ENCODE measurements around the gene MGAT4B.
"Not testable (repeated sequence)": the region's sequence is repeated elsewhere in the genome, so short reads cannot be mapped to it uniquely, and the experiment has no call there.

MGAT4B gene

GRCh38 chr5:179806250-179807048 is at the start of gene MGAT4B:
Gene MGAT4B, minus strand, starts transcription at chr5:179806866. Its CDS starts 283 bp downstream, at chr5:179806583.
- DNase-seq = peak; percentile 81

- DNase-seq = no peak
These were observed 47.7 kb upstream of the MGAT4B start for GRCh38 chr5:179854356-179854755.

- no peak for DNase-seq
These were observed 46.4 kb upstream of the MGAT4B start for GRCh38 chr5:179852993-179853547.

GRCh38 chr5:179841621-179842020 is 35.0 kb upstream of the MGAT4B start:
- no peak for DNase-seq

GRCh38 chr5:179840766-179841165 is 34.1 kb upstream of the MGAT4B start:
- DNase-seq = no peak

- no peak for DNase-seq
These were observed 33.7 kb upstream of the MGAT4B start for GRCh38 chr5:179840321-179840720.

- DNase-seq = no peak
These were observed 32.9 kb upstream of the MGAT4B start for GRCh38 chr5:179839328-179840256.

GRCh38 chr5:179837076-179838011 is 30.7 kb upstream of the MGAT4B start:
- DNase-seq = no peak

GRCh38 chr5:179836225-179837019 is 29.8 kb upstream of the MGAT4B start:
- no peak for DNase-seq

- not testable (repeated sequence) for DNase-seq
These were observed 28.2 kb upstream of the MGAT4B start for GRCh38 chr5:179834871-179835270.

GRCh38 chr5:179834120-179834519 is 27.5 kb upstream of the MGAT4B start:
- no peak for DNase-seq

GRCh38 chr5:179833709-179834070 is 27.0 kb upstream of the MGAT4B start:
- DNase-seq = no peak

- DNase-seq = no peak
These were observed 26.5 kb upstream of the MGAT4B start for GRCh38 chr5:179833056-179833708.

- no peak for DNase-seq
These were observed 25.5 kb upstream of the MGAT4B start for GRCh38 chr5:179832039-179832745.

- no peak for DNase-seq
These were observed 24.3 kb upstream of the MGAT4B start for GRCh38 chr5:179830818-179831468.

- DNase-seq = no peak
These were observed 23.2 kb upstream of the MGAT4B start for GRCh38 chr5:179829732-179830435.

GRCh38 chr5:179828756-179829421 is 22.2 kb upstream of the MGAT4B start:
- no peak for DNase-seq

- DNase-seq = peak; percentile 57
These were observed 21.0 kb upstream of the MGAT4B start for GRCh38 chr5:179827680-179828079.

Data from HCEC 1CT (cell line).